Bone marrow (tissue), 2 donors: Measurements from ENCODE around the gene LHFPL4.
"Not testable (repeated sequence)": the region's sequence is repeated elsewhere in the genome, so short reads cannot be mapped to it uniquely, and the experiment has no call there.

Experiments used
- DNase-seq, 2 donors: peaks; one replicate each; lab custom pipeline; 2025; lab: John Stamatoyannopoulos, UW

The LHFPL4 gene

GRCh38 chr3:9536212-9536611, 17.4 kb downstream of the LHFPL4 start:
- DNase-seq = no peak

DNA sequence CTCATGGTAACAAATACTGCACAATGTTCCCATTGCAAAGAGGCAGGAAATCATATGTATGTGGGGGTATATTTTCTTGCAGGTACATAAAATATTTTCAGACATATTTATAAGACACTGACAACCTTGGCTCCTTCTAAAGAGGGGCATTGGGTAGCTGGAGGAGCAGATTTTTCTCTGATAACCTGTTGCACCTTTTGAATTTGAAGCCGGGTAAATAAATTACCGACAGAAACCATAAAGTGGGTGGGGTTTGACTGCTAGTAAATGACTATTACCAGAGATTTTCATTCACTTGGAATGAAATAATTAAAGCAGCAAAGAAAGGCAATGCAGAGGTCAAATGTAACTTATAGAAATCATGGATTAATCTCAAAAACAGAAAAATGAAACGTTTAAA, 19.2 kb downstream of the LHFPL4 start:
- no peak for DNase-seq

- DNase-seq = no peak
Observed at GRCh38 chr3:9525078-9525477, 28.5 kb downstream of the LHFPL4 start.

GRCh38 chr3:9514956-9515355, 38.7 kb downstream of the LHFPL4 start:
- DNase-seq = no peak

DNA sequence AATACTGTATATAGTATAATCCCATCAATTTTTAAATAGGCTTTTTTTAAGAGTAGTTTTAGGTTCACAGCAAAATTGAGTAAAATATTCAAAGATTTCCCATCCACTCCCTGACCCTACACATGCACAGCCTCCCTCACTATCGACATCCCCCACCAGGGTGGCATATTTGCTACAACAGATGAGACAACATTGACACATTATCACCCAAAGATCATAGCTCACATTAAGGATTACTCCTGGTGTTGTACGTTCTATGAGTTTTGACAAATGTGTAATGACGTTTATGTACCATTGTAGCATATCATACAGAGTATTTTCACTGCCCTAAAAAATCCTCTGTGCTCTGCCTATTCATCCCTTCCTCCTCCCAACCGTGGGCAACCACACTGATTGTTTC, 39.3 kb downstream of the LHFPL4 start:
- no peak for DNase-seq

GRCh38 chr3:9512456-9513045, 41.1 kb downstream of the LHFPL4 start:
- DNase-seq = no peak

GRCh38 chr3:9508781-9509180, 44.8 kb downstream of the LHFPL4 start:
- no peak for DNase-seq

DNA sequence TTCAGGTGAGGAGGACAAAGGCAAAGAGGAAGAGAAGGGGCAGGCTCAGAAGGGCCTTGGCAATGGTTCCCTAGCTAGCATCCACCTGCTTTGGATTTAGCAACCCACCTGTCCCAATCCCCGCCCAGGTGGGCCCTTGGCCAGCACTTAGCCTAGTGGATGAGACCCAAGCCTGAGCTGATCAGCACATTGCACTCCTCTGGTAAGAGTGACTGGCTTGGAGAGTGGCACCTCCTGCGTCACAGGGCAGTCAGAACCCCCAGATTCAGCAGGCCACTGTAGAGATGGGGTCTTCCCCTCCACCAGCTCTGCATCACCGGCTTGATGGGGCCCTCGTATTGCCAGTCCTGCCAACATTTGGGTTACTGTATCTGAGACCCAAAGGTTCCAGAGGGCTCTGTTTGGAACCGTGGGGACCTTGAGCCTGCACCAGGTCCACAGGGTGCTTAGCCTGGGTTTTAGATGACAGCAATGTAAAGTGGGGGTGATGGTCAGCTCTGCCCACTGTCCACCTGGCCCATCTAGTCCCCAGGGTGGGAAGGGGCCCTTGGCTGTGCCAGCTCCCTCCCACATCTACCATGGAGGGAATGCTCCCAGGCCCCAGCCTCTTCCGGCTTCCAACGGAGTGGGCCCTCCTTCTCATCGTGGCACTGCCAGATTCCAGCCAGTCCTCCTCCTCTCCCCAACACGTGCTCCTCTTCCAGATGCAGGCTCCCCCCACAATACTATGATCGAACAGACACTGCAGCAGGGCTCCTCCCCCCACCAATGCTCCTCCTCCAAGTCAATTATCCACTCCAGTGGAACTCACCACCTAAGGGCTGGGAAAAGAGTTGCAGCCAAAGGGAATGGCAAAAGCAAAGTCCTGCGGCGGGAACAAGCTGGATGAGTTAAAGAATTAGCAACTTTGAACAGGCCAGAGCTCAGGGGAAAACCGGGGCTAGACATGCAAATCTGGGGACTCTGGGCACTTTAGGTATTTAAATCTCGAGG, 45.7 kb downstream of the LHFPL4 start:
- no peak for DNase-seq

- DNase-seq = peak in 1 of 2 donors; percentile 26
Observed at GRCh38 chr3:9503283-9503682, 50.3 kb downstream of the LHFPL4 start.

GRCh38 chr3:9501226-9501625, 52.4 kb downstream of the LHFPL4 start:
- DNase-seq = no peak

DNA sequence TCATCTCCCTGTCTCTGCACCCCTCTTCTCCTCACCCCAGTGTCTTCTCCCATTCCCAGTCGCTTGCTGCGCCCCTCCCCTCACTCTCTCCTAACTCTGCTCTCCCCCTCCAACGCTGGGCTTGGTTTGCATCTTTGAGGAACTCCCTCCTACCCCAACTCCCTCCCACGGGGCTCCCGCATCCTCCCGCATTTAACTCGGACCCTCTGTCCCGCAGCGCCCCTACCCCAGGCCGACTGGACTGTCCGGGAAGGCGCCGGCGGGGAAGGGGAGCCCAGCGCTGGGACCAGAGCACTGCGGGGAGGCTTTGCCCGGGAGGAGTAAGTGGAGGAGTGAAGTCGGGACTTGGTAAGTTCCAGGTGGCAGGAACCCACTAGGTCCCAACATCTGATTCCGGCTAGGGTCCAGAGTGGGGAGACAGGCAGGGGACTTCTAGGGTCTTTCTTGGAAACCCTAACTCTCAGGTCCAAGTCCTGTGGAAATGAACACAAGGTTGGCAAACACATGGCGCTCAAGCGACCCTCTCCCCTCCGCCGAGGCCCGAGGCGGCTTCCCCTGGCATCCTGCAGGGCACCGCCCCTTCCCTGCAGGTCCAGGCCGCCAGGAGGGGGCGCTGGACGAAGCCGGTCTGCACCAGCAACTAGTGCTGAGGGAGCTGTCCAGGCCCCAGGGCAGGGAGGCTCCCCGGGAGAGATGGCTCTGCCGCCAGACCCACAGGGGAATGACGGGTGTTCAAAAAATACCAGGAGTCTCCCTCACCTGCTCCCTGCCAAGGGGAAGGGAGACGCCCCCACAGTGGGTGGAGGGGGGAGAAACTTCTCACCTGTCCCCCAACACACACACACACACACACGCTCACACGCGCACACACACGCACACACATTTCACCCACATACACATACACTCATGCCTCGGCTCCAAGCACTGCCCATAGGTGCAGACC, 53.2 kb downstream of the LHFPL4 start:
- no peak for DNase-seq

GRCh38 chr3:9499455-9500107, 54.0 kb downstream of the LHFPL4 start:
- no peak for DNase-seq

GRCh38 chr3:9498781-9499180, 54.8 kb downstream of the LHFPL4 start:
- DNase-seq = no peak

GRCh38 chr3:9497821-9498565, 55.6 kb downstream of the LHFPL4 start:
- no peak for DNase-seq

DNA sequence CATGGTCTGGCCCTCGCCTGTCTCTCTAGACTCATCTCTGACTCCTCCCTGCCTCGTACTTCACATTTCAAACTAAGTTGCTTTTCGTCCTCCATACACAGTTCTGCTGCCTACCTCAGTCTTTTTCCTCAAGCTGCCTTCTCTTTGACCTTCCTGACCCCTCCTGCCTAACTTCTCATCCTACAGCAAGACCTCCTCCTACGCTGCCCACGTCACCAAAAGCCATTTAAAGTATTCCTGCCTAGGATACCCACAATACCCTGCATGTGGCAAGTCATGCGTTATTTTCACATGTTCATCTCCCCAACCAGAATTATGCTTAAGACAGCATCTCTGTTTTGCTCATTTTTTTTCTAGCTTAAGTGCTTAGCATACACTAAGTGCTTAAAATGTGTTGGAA, 56.7 kb downstream of the LHFPL4 start:
- no peak for DNase-seq

- DNase-seq = not testable (repeated sequence)
Observed at GRCh38 chr3:9494036-9494435, 59.6 kb downstream of the LHFPL4 start.

DNA sequence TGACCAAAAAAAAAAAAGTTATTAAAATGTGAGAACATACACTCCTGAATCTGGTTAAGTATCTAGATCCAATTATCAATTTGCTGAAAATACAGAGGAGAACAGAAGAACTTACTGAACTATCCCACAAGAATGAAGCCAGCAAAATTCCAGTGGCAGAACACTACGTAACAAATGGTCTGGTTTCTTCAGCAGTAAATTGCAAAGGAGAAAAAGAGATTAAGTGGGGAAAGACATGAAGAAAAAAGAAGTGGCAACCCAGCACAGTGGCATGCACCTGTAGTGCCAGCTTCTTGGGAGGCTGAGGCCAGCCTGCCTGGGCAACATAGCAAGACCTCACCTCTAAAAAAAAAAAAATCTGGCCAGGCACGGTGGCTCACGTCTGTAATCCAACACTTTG, 62.1 kb downstream of the LHFPL4 start:
- no peak for DNase-seq

GRCh38 chr3:9485248-9485647, 68.4 kb downstream of the LHFPL4 start:
- no peak for DNase-seq

GRCh38 chr3:9480265-9480664, 73.4 kb downstream of the LHFPL4 start:
- DNase-seq = no peak

- no peak for DNase-seq
Observed at GRCh38 chr3:9476935-9477334, 76.7 kb downstream of the LHFPL4 start.

- no peak for DNase-seq
Observed at GRCh38 chr3:9474482-9474881, 79.1 kb downstream of the LHFPL4 start.
